Right lobe of liver (tissue), 4 donors: ENCODE results near the gene XAB2.

Source experiments
- POLR2A ChIP-seq: fragments of 450-650 bp; IDR thresholded peaks from one replicate; pipeline ENCODE4 v1.6.1; 2017; ENCODE audit warnings: antibody characterized with exemption, mild to moderate bottlenecking
- TF ChIP-seq, protein P1 (sequence below), 4 donors: fragments of 200-600 bp in 3 of 4; fragments of 450-650 bp in 1 of 4; IDR thresholded peaks; one replicate each; pipeline versions ENCODE4 v1.5.1 to v1.8.0; 2016 to 2022; ENCODE audit warnings: antibody characterized with exemption in 4 of 4, mild to moderate bottlenecking in 2 of 4
- donor health status: DM: no; HTN: no; CAD: no.
- donor health status: DM: no; HTN: no; CAD: no.
- donor health status: DM: no; HTN: yes; CAD: no.

GRCh38 chr19:7629347-7630054, at the start of gene XAB2, which contains the start of gene PET100:
- TF ChIP-seq, protein P1, sequence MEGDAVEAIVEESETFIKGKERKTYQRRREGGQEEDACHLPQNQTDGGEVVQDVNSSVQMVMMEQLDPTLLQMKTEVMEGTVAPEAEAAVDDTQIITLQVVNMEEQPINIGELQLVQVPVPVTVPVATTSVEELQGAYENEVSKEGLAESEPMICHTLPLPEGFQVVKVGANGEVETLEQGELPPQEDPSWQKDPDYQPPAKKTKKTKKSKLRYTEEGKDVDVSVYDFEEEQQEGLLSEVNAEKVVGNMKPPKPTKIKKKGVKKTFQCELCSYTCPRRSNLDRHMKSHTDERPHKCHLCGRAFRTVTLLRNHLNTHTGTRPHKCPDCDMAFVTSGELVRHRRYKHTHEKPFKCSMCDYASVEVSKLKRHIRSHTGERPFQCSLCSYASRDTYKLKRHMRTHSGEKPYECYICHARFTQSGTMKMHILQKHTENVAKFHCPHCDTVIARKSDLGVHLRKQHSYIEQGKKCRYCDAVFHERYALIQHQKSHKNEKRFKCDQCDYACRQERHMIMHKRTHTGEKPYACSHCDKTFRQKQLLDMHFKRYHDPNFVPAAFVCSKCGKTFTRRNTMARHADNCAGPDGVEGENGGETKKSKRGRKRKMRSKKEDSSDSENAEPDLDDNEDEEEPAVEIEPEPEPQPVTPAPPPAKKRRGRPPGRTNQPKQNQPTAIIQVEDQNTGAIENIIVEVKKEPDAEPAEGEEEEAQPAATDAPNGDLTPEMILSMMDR (IDR thresholded peaks at IDR 0.05), result no peak
- no peak for TF ChIP-seq POLR2A
